IMR-90 (cell line): ENCODE data around the gene ENOX1. TPM values are rescaled to one million over a fixed set of nuclear protein-coding genes. Genes with fewer than 3 reads are reported as not detected.
A peak's percentile ranks its signal among the peaks of the same experiment; 100 is the strongest.

Experiments
- ATAC-seq: fragments of 200-7000 bp; cut with Tn5 transposase; 2 replicates; pipeline ENCODE4 v1.9.1; 2020; ENCODE audit warnings: low read depth, mild to moderate bottlenecking, moderate library complexity
- BruUV-seq: library from RNA; stranded (reverse); fragments of 400-500 nt; replicated peaks from 2 replicates; lab custom pipeline; 2021; lab: Mats Ljungman, UMichigan
- CTCF ChIA-PET: fragments of 300-600 bp; formaldehyde crosslinking; extraction: SDS; loops from one replicate; lab custom pipeline; 2021; ENCODE audit warnings: antibody characterized with exemption; lab: Yijun Ruan, JAX
- POLR2A ChIA-PET: fragments of 300-600 bp; sonication (Branson Sonifier 250); formaldehyde crosslinking; loops from one replicate; lab custom pipeline; 2022; ENCODE audit warnings: antibody characterized with exemption; ENCODE audit not compliant: unreplicated experiment; lab: Charles Lee
- DNase-seq: peaks from one replicate; pipeline ENCODE4 v3.0.0; 2013
- H2AFZ ChIP-seq: replicated peaks from 2 replicates; pipeline ENCODE3; 2013; ENCODE audit warnings: low read length, mild to moderate bottlenecking; ENCODE audit not compliant: poor library complexity
- H2AK5ac ChIP-seq: 2 replicates; pipeline ENCODE4 v1.6.1; 2013; ENCODE audit warnings: low read depth, low read length, inconsistent platforms
- H2AK9ac ChIP-seq: replicated peaks from 2 replicates; pipeline ENCODE3; 2013; ENCODE audit warnings: mild to moderate bottlenecking, low read depth, low read length, moderate library complexity; ENCODE audit not compliant: poor library complexity
- H2BK120ac ChIP-seq: 2 replicates; pipeline ENCODE4 v1.6.1; 2013; ENCODE audit warnings: low read depth, low read length, inconsistent platforms
- H2BK15ac ChIP-seq: 3 replicates; pipeline ENCODE4 v1.6.1; 2013; ENCODE audit warnings: low read depth, low read length, inconsistent platforms
- H2BK20ac ChIP-seq: 2 replicates; pipeline ENCODE4 v1.6.1; 2013; ENCODE audit warnings: low read depth, mild to moderate bottlenecking, inconsistent platforms, low read length, moderate library complexity
- H2BK5ac ChIP-seq: 2 replicates; pipeline ENCODE4 v1.6.1; 2013; ENCODE audit warnings: mild to moderate bottlenecking, low read depth, low read length, inconsistent platforms; ENCODE audit not compliant: poor library complexity, severe bottlenecking
- H3K14ac ChIP-seq: replicated peaks from 2 replicates; pipeline ENCODE4 v1.6.1; 2013; ENCODE audit warnings: low read depth, low read length, inconsistent platforms
- H3K18ac ChIP-seq: 2 replicates; pipeline ENCODE4 v1.6.1; 2013; ENCODE audit warnings: low read depth, low read length, control low read depth
- H3K23ac ChIP-seq: 2 replicates; pipeline ENCODE4 v1.6.1; 2013; ENCODE audit warnings: low read depth, low read length, inconsistent platforms
- H3K27ac ChIP-seq: 2 replicates; pipeline ENCODE4 v1.5.1; 2013; ENCODE audit warnings: mild to moderate bottlenecking, control low read depth, low read length; ENCODE audit not compliant: insufficient read depth
- H3K27me3 ChIP-seq: 2 replicates; pipeline ENCODE4 v1.6.1; 2013; ENCODE audit warnings: low read length; ENCODE audit not compliant: control insufficient read depth, insufficient read depth
- H3K36me3 ChIP-seq: 2 replicates; pipeline ENCODE4 v1.6.1; 2013; ENCODE audit warnings: low read length, mixed read lengths; ENCODE audit not compliant: control insufficient read depth, insufficient read depth
- H3K4ac ChIP-seq: 2 replicates; pipeline ENCODE4 v1.6.1; 2013; ENCODE audit warnings: low read depth, low read length, inconsistent platforms
- H3K4me1 ChIP-seq: 2 replicates; pipeline ENCODE4 v1.6.1; 2013; ENCODE audit warnings: low read length, mixed read lengths; ENCODE audit not compliant: control insufficient read depth, insufficient read depth
- H3K4me2 ChIP-seq: 2 replicates; pipeline ENCODE4 v1.6.1; 2013; ENCODE audit warnings: low read depth, mild to moderate bottlenecking, control low read depth, low read length, moderate library complexity
- H3K4me3 ChIP-seq: 2 replicates; pipeline ENCODE4 v1.5.1; 2013; ENCODE audit warnings: low read depth, mild to moderate bottlenecking, control low read depth, low read length, moderate library complexity; ENCODE audit not compliant: insufficient read depth
- H3K56ac ChIP-seq: 2 replicates; pipeline ENCODE4 v1.6.1; 2013; ENCODE audit warnings: low read length, inconsistent platforms; ENCODE audit not compliant: insufficient read depth; ENCODE audit errors: extremely low read depth
- H3K79me1 ChIP-seq, 2 experiments: 2 replicates each; pipeline ENCODE4 v1.6.1; 2013; ENCODE audit warnings: low read length in 2 of 2, inconsistent platforms in 1 of 2, low read depth in 1 of 2
- H3K9ac ChIP-seq: 2 replicates; pipeline ENCODE4 v1.6.1; 2013; ENCODE audit warnings: low read depth, low read length, control low read depth
- H3K9me1 ChIP-seq: 2 replicates; pipeline ENCODE4 v1.6.1; 2013; ENCODE audit warnings: low read length, inconsistent platforms; ENCODE audit not compliant: insufficient read depth
- H3K9me3 ChIP-seq: 2 replicates; pipeline ENCODE4 v1.6.1; 2013; ENCODE audit warnings: low read length; ENCODE audit not compliant: control insufficient read depth, insufficient read depth
- H4K20me1 ChIP-seq: 2 replicates; pipeline ENCODE4 v1.6.1; 2013; ENCODE audit warnings: low read length, inconsistent platforms; ENCODE audit not compliant: insufficient read depth
- H4K5ac ChIP-seq: 2 replicates; pipeline ENCODE4 v1.6.1; 2013; ENCODE audit warnings: mild to moderate bottlenecking, low read depth, low read length, control low read depth
- H4K8ac ChIP-seq, 2 experiments: 2 replicates each; pipeline ENCODE4 v1.6.1; 2013; ENCODE audit warnings: low read depth in 2 of 2, low read length in 2 of 2, control low read depth in 1 of 2, inconsistent platforms in 1 of 2
- H4K91ac ChIP-seq: 2 replicates; pipeline ENCODE4 v1.6.1; 2013; ENCODE audit warnings: low read depth, low read length, inconsistent platforms; ENCODE audit not compliant: insufficient read depth
- BHLHE40 ChIP-seq: fragments of 150-350 bp; IDR thresholded peaks from 2 replicates; pipeline ENCODE4 v1.6.1; 2016; ENCODE audit warnings: mild to moderate bottlenecking, low read depth, low read length
- WGBS, 2 experiments: methylation state at CpG; one replicate each; pipeline versions ENCODE4 v1.1.5 to v1.1.7; 2013; ENCODE audit warnings: missing lambda C conversion rate in 2 of 2; ENCODE audit not compliant: insufficient read length in 1 of 2; ENCODE audit errors: extremely low coverage in 2 of 2; 5-methylcytosine and 5-hydroxymethylcytosine counted together
- dilution Hi-C: fragments of 300-500 bp; cut with HindIII; formaldehyde crosslinking; loops from one replicate; pipeline ENCODE4 v1.14.3; 2018; ENCODE audit warnings: low sequenced_read_pairs; ENCODE audit not compliant: unreplicated experiment
- in situ Hi-C: fragments of 300-500 bp; cut with MboI; formaldehyde crosslinking; loops from 3 replicates; pipeline ENCODE4 v1.14.3; 2019; ENCODE audit warnings: low sequenced_read_pairs, inconsistent platforms, mixed read lengths
- intact Hi-C: fragments of 100-400 bp; cut with micrococcal nuclease; formaldehyde crosslinking; loops from 2 replicates; pipeline ENCODE4 v1.10.0; 2022
- polyA plus RNA-seq, 3 experiments: library from polyadenylated mRNA; depleted of rRNA; stranded (reverse); fragments of >200 nt; gene quantifications; 2 replicates each; pipeline ENCODE4 v1.2.3, GENCODE V29; 2012; ENCODE audit warnings: low replicate concordance in 1 of 3
- total RNA-seq: library from RNA; depleted of rRNA; stranded (reverse); fragments of >200 nt; gene quantifications from 2 replicates; pipeline ENCODE4 v1.2.3, GENCODE V29; 2012

The ENOX1 gene
- total and polyA plus RNA-seq, 2 of the 4 experiments (the other 2 are of a cell fraction) = 0.99 to 1.3 TPM

DNA sequence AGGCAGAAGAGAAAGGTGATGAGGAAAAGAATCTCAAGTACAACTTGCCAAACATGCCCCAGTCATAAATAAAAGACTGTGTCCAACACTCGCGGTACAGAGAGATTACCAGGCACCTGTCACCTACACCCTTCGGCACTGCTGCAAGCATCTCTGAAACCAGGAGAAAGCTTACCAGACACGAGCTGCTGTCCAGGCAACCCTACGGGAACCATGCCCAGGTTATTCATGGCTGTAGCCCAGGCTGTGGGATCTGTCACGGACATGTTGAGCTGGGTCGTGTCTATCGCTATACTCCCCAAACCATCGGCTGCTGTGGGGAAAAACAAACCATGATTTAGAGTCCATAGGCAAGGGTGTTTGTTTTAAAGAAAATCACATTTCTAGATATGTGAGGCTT, 375.0 kb downstream of the ENOX1 start:
- no peak overlapping the region for H2BK15ac ChIP-seq
- WGBS, 2 experiments = no CpG with 5 or more reads among the region's 9 CpGs
- H2AFZ ChIP-seq = no peak overlapping the region
- peak overlapping the region; percentile 10; the same call in 1 of the 2 replicates for H3K4me2 ChIP-seq
- no peaks in the 10 kb centered on the region for H4K20me1 ChIP-seq
- no peak overlapping the region for H2BK5ac ChIP-seq
- ChIA-PET POLR2A (no interaction called here), CTCF (interaction anchor here (0.6 to 1.2 kb wide), 3 partner anchors 10 to 311 kb away, joined by 3 to 4 read pairs (median 4); no protein-coding TSS in a partner anchor)
- no peak overlapping the region for H2AK5ac ChIP-seq
- no peaks in the 10 kb centered on the region; the same call in 1 of the 2 replicates for H3K27me3 ChIP-seq
- H3K4me1 ChIP-seq = peaks cover 3% of the 10 kb centered on the region; the same call in 1 of the 2 replicates
- peak overlapping the region; percentile 48; the same call in 1 of the 2 replicates for H3K27ac ChIP-seq
- ATAC-seq (peak; percentile 53), DNase-seq (peak; percentile 23)
- dilution Hi-C loops (no loop called here), intact Hi-C loops (no loop called here), in situ Hi-C loops (no loop called here)
- no peak for TF ChIP-seq BHLHE40
- H3K14ac ChIP-seq = no peak overlapping the region
- no peak overlapping the region; the same call in 1 of the 2 replicates for H3K18ac ChIP-seq
- H3K9me1 ChIP-seq = no peaks in the 10 kb centered on the region; the same call in 1 of the 2 replicates
- H2BK120ac ChIP-seq = no peak overlapping the region
- H3K79me1 ChIP-seq = no peaks in the 10 kb centered on the region
- no TSS peak for BruUV-seq
- H3K9ac ChIP-seq = no peak overlapping the region
- H4K5ac ChIP-seq = no peak overlapping the region
- no peaks in the 10 kb centered on the region for H3K36me3 ChIP-seq
- no peak overlapping the region for H3K56ac ChIP-seq
- H4K8ac ChIP-seq = no peak overlapping the region
- no peak overlapping the region for H4K91ac ChIP-seq
- no peaks in the 10 kb centered on the region for H3K9me3 ChIP-seq
- no peak overlapping the region for H2BK20ac ChIP-seq
- H3K23ac ChIP-seq = no peak overlapping the region
- H3K4me3 ChIP-seq = no peak overlapping the region
- H2AK9ac ChIP-seq = no peak overlapping the region
- no peak overlapping the region for H3K4ac ChIP-seq
